ENCODE results near the gene FCER2.

The FCER2 gene

DNA sequence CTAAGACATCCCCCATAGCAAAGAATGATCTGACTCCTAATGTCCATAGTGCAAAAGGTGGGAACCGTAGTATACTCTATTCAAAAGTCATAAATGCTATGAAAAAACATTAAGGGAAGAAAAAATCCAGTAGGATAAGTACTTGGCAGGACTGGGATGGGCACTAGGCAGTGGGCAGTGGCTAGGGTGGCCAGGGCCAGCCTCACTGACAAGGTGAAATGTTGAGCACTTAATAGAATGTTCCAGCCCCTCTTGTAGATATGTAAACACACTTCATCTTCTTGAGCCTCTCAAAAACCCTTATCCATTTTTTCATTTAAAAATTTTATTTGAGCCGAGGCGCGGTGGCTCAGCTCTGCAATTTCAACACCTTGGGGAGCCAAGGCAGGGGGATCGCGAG, 31.4 kb upstream of the FCER2 start:
- no peak overlapping the region for H2AFZ ChIP-seq (ENCODE audit: low read length)
- no peaks in the 10 kb centered on the region for H3K36me3 ChIP-seq (replicated peaks; ENCODE audit: insufficient read depth, low read length)
- H3K9me3 ChIP-seq (replicated peaks; ENCODE audit: insufficient read depth, low read length), result no peaks in the 10 kb centered on the region
- no peaks in the 10 kb centered on the region for H3F3A ChIP-seq (ENCODE audit: insufficient read depth, low read length)
- no peak overlapping the region for H3K9ac ChIP-seq (ENCODE audit: low read length)
- H4K20me1 ChIP-seq (ENCODE audit: insufficient read depth, low read length), result no peaks in the 10 kb centered on the region
- no peak overlapping the region for H3K27ac ChIP-seq (ENCODE audit: low read length)
- no peak for DNase-seq
- no peaks in the 10 kb centered on the region for H3K9me2 ChIP-seq (replicated peaks; ENCODE audit: insufficient read depth, low read length)
- H3K4me3 ChIP-seq (ENCODE audit: low read length), result no peak overlapping the region
- no peak overlapping the region for H3K4me2 ChIP-seq (ENCODE audit: low read depth, low read length)
- H3K79me2 ChIP-seq (ENCODE audit: low read length), result no peaks in the 10 kb centered on the region
- TF ChIP-seq, protein P1, sequence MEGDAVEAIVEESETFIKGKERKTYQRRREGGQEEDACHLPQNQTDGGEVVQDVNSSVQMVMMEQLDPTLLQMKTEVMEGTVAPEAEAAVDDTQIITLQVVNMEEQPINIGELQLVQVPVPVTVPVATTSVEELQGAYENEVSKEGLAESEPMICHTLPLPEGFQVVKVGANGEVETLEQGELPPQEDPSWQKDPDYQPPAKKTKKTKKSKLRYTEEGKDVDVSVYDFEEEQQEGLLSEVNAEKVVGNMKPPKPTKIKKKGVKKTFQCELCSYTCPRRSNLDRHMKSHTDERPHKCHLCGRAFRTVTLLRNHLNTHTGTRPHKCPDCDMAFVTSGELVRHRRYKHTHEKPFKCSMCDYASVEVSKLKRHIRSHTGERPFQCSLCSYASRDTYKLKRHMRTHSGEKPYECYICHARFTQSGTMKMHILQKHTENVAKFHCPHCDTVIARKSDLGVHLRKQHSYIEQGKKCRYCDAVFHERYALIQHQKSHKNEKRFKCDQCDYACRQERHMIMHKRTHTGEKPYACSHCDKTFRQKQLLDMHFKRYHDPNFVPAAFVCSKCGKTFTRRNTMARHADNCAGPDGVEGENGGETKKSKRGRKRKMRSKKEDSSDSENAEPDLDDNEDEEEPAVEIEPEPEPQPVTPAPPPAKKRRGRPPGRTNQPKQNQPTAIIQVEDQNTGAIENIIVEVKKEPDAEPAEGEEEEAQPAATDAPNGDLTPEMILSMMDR (IDR thresholded peaks at IDR 0.05; ENCODE audit: low read length), result no peak
- H3K27me3 ChIP-seq (replicated peaks; ENCODE audit: insufficient read depth, low read length), result peaks cover 90% of the 10 kb centered on the region
- no peaks in the 10 kb centered on the region for H3K4me1 ChIP-seq (ENCODE audit: low read length)

DNA sequence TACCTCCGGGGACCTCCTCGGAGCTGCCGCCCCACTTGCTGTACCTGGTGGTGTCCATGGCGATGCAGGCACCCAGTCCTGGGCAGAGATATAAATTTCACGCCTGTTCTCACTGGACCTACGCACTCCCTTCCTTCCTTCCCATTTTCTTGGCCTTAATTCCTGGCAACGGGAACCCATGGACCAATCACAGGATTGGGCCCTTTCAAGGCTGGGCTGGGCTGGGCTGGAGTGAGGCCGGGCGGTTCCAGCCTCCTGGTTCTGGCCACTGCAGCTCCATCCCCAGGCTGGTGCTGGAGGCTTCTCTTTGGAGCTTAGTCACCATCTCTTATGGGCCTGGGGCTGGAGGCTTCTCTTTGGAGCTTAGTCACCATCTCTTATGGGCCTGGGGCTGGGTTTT, 30.1 kb upstream of the FCER2 start, which contains the start of gene CLEC4G:
Gene CLEC4G, minus strand, starts transcription at position 66 of the 400 bp plus-strand sequence. Its CDS starts 8 bp downstream, at position 58.
- H3K27me3 ChIP-seq (replicated peaks; ENCODE audit: insufficient read depth, low read length), result peaks cover 90% of the 10 kb centered on the region
- no peak within 1 kb of the TSS for H3K4me3 ChIP-seq (ENCODE audit: low read length)
- no peaks in the 10 kb centered on the region for H3K79me2 ChIP-seq (ENCODE audit: low read length)
- no peak within 1 kb of the TSS for H3K4me2 ChIP-seq (ENCODE audit: low read depth, low read length)
- no peak within 1 kb of the TSS for H3K27ac ChIP-seq (ENCODE audit: low read length)
- no peaks in the 10 kb centered on the region for H3K4me1 ChIP-seq (ENCODE audit: low read length)
- no peak for TF ChIP-seq EZH2 (optimal IDR thresholded peaks at IDR 0.05; ENCODE audit: low read depth, low read length)
- no peak for TF ChIP-seq EZH2phosphoT487 (IDR thresholded peaks at IDR 0.05; ENCODE audit: low read length)
- TF ChIP-seq, protein P1 (IDR thresholded peaks at IDR 0.05; ENCODE audit: low read length), result no peak
- H3K9me3 ChIP-seq (replicated peaks; ENCODE audit: insufficient read depth, low read length), result no peaks in the 10 kb centered on the region
- no peak within 1 kb of the TSS for H2AFZ ChIP-seq (ENCODE audit: low read length)
- H3K9ac ChIP-seq (ENCODE audit: low read length), result no peak within 1 kb of the TSS
- no peaks in the 10 kb centered on the region for H3F3A ChIP-seq (ENCODE audit: insufficient read depth, low read length)
- H3K9me2 ChIP-seq (replicated peaks; ENCODE audit: insufficient read depth, low read length), result no peaks in the 10 kb centered on the region
- DNase-seq, result no peak
- no peaks in the 10 kb centered on the region for H3K36me3 ChIP-seq (replicated peaks; ENCODE audit: insufficient read depth, low read length)
- no peaks in the 10 kb centered on the region for H4K20me1 ChIP-seq (ENCODE audit: insufficient read depth, low read length)

DNA sequence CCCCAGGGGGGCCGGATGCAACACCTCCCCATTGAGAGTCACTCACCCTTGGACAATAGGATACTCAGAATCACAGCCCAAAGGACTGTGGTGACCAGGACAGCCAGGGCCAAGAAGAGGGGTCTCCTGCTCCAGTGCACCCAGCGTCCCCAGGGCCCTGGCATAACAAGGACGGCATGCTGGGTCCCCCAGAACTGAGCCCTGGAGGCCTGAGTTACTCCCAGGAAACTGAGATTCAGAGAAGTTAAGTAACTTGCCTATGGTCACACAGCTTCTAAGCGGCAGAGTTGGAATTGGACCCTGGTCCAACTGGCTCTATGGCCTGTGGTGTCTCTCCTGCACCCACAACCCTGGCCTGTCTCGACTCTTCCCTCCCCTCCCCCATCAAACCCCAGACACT, 29.7 kb upstream of the FCER2 start:
- DNase-seq, result no peak
- H2AFZ ChIP-seq (ENCODE audit: low read length), result no peak overlapping the region
- H3K79me2 ChIP-seq (ENCODE audit: low read length), result no peaks in the 10 kb centered on the region
- H3F3A ChIP-seq (ENCODE audit: insufficient read depth, low read length), result no peaks in the 10 kb centered on the region
- H3K9me3 ChIP-seq (replicated peaks; ENCODE audit: insufficient read depth, low read length), result no peaks in the 10 kb centered on the region
- no peak overlapping the region for H3K9ac ChIP-seq (ENCODE audit: low read length)
- no peaks in the 10 kb centered on the region for H3K9me2 ChIP-seq (replicated peaks; ENCODE audit: insufficient read depth, low read length)
- no peak for TF ChIP-seq EZH2phosphoT487 (IDR thresholded peaks at IDR 0.05; ENCODE audit: low read length)
- no peak for TF ChIP-seq EZH2 (optimal IDR thresholded peaks at IDR 0.05; ENCODE audit: low read depth, low read length)
- TF ChIP-seq, protein P1 (IDR thresholded peaks at IDR 0.05; ENCODE audit: low read length), result no peak
- H3K36me3 ChIP-seq (replicated peaks; ENCODE audit: insufficient read depth, low read length), result no peaks in the 10 kb centered on the region
- H3K27ac ChIP-seq (ENCODE audit: low read length), result no peak overlapping the region
- H3K4me2 ChIP-seq (ENCODE audit: low read depth, low read length), result no peak overlapping the region
- peaks cover 90% of the 10 kb centered on the region for H3K27me3 ChIP-seq (replicated peaks; ENCODE audit: insufficient read depth, low read length)
- no peaks in the 10 kb centered on the region for H3K4me1 ChIP-seq (ENCODE audit: low read length)
- H3K4me3 ChIP-seq (ENCODE audit: low read length), result no peak overlapping the region
- H4K20me1 ChIP-seq (ENCODE audit: insufficient read depth, low read length), result no peaks in the 10 kb centered on the region
